ENCODE results near the gene CYREN.
A peak's percentile ranks its signal among the peaks of the same experiment; 100 is the strongest.

The CYREN gene

GRCh38 chr7:135197906-135198655 is 27.6 kb upstream of the CYREN start:
- DNase-seq = no peak

- no peak for DNase-seq
These were observed 26.8 kb upstream of the CYREN start for GRCh38 chr7:135197343-135197742.

GRCh38 chr7:135195968-135196629 is 25.6 kb upstream of the CYREN start:
- DNase-seq = no peak

DNA sequence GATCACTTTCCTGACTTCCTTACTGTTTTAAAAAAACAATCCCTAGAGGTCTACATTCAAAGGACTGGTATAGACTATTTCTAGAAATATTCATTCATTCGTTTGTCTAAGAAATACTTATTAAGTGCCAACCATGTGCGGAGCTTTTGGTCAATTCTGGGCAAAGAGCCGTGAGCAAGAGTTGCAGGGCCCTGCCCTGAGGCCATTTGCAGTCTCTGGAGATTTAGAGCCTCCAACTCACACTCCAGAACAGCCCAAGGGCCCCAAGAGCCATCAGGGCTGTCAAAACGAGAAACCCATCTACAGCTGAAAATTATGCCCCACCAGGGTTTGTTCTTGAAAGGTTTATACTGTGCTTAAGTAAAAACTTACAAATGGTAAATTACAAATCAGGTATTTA is 24.6 kb upstream of the CYREN start:
- DNase-seq = no peak

- no peak for DNase-seq
These were observed 24.1 kb upstream of the CYREN start for GRCh38 chr7:135194494-135195095.

- DNase-seq = no peak
These were observed 23.1 kb upstream of the CYREN start for GRCh38 chr7:135193615-135194081.

GRCh38 chr7:135192914-135193536 is 22.5 kb upstream of the CYREN start:
- no peak for DNase-seq

- DNase-seq = no peak
These were observed 20.2 kb upstream of the CYREN start for GRCh38 chr7:135190703-135191102.

GRCh38 chr7:135189961-135190360 is 19.5 kb upstream of the CYREN start:
- DNase-seq = no peak

DNA sequence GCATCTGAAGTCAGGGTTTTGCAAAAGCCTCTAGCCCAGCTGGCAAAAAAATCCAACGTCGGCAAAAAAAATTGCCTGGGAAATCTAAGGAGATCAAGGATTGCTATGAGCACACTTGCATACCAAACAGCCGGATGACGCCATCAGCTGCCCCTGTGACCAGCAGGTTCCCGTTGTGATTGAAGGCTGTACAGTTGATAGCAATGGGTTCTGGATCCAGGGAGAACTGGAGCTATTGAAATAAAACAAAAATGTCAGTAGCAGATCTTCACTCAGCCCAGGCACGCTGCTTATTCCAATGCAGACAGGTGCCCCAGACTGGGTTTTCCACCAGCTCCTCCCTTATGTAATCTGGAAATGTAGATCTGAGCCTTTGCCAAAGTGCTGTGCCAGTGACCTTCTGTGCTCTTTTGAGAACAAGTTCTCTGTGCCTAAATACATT is 18.7 kb upstream of the CYREN start:
- peak in 1 of 58 donors; percentile 17 for DNase-seq

DNA sequence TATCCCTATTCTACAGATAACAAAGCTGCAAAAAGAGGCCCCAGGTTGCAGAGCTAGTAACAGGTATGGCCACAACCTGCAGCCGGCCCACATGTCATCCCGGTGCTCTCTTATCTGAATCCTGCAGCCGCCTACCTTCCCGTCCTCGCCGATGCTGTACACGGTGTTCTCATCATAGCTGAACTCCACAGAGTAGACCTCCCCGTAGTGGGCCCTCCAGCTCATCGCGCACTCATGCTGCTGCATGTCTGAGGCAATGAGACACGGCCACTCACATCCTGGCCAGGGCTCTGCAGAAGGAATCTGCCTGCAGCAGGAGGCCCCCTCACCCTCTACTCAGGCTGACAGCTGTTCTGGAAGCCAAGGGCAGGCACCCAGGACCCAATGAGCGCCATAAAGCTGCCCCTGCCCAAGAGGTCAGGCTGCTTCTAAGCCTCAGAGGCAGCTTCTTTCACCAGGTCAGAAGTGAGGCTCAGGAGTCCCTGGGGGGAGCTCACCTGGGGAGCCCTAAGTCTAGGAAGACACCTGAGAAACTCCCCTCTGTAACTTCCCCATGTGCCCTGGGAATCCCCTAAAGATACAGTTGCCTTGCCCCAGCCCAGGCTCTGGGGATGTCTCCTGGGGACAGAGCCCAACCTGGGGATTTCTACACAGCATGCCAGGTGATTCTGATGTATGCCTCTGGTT is 17.9 kb upstream of the CYREN start:
- no peak for DNase-seq

DNA sequence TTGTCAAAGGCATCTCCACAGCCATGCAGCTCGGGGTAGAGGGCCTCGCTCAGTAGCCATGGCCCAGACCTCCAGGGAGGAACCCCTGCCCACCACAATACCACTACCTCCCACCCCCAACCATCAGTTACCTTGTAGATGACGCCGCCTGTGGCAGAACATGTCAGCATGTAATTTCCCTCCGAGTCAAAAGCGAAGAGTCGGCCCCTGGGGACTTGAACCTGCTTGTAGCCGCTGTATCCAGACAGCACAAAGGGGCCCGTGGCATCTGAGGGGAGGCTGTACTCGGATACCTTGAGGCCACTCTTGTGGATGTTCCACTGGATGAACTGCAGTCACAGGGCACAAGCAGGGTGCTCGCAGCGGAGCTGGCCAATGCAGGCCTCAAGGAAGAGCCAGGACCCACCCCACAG is 16.3 kb upstream of the CYREN start:
- no peak for DNase-seq

DNA sequence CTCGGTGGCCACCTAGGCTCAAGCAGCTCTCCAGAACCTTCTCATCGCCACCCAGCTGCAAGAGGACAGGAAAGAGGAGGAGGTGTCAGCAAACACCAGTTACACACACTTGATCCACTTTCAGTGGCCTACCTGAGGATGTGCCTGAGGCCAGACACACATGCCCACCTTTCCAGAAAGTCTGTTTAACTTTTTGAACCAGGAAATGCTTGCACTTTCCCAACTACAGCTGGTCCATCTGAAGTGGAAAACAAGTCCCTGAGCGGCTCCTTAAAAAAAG is 15.7 kb upstream of the CYREN start:
- no peak for DNase-seq

GRCh38 chr7:135185471-135186260 is 15.2 kb upstream of the CYREN start:
- no peak for DNase-seq

GRCh38 chr7:135184254-135184841 is 13.8 kb upstream of the CYREN start:
- DNase-seq = no peak

DNA sequence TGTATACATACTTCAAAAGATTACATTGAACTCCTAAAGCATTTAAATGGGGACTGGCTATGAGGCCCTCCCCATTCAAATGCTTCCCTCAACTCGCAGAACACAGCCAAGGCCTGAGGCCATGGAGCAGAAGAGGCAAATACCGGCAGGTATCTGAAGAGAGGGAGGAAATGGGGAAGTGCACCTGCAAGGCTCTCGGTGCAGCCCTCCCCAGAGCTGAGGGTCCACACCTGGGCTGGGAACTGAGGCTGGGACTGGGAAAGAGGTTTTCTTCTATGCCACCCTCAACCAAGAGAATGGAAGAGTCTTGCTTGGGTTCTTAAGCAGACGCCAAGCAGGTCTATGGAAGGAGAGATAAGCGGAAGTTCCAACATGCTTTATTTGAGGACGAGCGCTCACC is 13.0 kb upstream of the CYREN start:
- DNase-seq = no peak

DNA sequence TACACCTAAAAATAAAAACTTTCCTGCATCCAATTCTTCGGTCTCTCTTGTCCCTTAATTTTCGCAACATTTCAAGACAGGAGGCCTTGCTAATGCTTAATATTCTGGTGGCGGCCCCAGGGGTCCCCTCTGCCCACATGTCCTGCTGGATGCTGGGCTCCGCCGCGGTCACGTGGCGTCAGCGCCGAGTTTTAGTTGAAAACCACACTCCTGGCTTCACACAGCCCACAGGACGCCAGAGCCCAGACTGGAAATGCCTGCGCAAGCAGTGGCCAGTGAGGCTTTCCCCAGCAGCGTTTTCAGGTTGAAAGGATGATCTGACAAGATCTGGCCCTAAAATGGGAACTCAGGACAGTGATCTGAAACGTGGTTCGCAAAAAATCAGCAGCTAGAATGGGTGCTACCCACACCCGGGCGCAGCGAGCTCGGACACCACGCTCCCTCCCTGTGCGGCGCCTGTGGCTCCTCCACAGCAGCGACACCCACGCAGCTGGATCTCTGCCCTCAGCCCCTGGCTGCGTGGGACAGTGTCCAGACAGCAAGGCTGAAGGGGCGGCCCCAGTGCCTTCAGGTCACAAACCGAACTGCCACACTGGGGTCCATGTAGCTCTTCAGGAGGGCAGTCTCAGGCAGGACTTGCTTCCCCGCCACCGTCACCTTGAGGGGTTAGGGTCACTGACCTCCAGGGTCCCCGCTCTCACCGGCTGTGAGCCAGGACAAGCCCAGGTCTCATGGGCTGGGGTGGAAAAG is 11.6 kb upstream of the CYREN start:
- no peak for DNase-seq

DNA sequence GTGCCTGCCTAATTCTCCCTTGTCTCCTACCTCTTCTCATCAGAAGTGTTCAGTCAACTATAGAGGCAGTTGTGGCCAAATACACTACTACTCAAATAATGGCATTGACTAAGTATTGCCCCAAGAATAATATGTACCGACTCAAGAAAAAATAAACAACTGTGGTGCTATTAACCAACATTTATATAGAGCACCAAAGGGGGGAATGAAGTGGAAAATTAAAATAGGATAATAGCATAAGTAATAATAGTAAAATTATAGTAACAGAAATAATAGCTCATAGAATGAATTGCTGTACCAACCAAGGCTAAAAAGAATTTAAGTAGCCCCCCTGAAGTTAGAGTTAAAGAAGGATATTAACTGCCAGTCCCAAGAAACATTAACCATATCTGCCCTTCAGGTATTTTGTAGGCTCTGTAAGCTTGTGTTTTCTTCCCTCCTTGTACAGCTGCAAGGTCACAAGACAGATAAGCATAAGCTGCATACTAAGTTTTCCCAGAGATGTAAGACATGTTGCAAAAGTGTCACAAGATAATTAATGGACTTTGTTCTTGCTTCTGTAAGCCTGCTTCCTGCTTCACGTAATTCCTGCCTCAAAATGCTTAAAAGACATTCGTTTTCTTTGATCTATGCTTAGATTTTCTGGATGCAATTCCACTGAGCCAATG is 10.9 kb upstream of the CYREN start:
- DNase-seq = no peak

- DNase-seq = no peak
These were observed 9.6 kb upstream of the CYREN start for GRCh38 chr7:135180122-135180521.

Data from anterior cingulate cortex (tissue), 58 donors.